ENCODE results near the gene ARPC1B.

ARPC1B gene

DNA sequence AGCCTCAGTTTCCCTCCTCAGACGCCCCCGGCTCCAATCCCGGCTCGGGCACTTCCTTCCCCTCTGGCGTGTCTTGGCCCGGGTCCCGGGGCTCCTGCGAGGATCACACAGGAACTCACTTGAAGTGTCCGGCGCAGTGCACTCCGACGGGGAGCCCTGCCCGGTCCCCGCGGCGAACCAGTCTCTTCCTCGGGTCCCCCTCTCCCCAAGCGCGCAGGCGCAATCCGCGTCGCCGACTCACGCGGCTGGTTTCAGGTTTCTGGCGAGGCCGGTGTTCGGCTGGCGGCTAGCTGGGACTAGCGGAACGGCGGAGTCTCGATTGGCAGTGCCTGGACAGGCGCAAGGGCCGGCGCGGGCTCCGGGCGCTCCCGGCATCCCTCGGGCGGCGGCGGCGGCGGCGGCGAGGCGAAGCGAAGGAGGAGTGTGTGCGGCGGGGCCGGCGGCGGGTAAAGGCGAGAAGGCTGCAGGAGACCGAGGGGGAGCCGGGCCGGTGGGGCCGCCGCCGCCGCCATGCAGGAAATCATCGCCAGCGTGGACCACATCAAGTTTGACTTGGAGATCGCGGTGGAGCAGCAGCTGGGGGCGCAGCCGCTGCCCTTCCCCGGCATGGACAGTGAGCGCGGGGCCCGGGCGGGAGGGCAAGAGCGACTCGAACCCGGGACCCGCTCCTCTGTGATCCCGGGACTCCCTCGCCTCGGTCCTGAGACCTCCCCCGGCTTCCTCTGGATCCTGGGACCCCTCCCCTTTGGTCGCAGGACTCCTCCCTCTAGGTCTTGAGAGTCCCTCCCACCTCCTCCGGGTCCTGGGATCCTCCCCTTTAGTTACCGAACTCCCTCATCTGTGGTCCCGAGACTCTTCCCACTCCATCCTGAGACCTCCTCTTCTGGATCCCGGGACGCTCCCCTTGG lies 64.3 kb downstream of the ARPC1B start, which contains the start of the genes CPSF4 and PTCD1:
TSS of gene CPSF4 (plus strand) at position 371 of the 908 bp plus-strand sequence. CDS start at position 511, 140 bp downstream.
TSS of gene PTCD1 (minus strand) at position 226 of the 908 bp plus-strand sequence. CDS start 3,556 bp downstream, outside the sequence.
- H2BK12ac ChIP-seq (ENCODE audit: low read length in 2 of 2): peak within 1 kb of the TSS; percentile 21 to 44
- peak within 1 kb of the TSS; percentile 83 for H2BK120ac ChIP-seq (ENCODE audit: low read depth, low read length)
- peak within 1 kb of the TSS in 1 of 2 experiments; percentile 70 for H3K23ac ChIP-seq (ENCODE audit: low read length in 2 of 2)
- peak within 1 kb of the TSS; percentile 89 for H3K4me2 ChIP-seq (ENCODE audit: low read length, poor library complexity, severe bottlenecking)
- no peaks in the 10 kb centered on the region for H3K27me3 ChIP-seq (ENCODE audit: control insufficient read depth in 1 of 2, insufficient read depth in 1 of 2, low read length in 2 of 2)
- peaks cover 26 to 37% of the 10 kb centered on the region in 2 experiments for H3K36me3 ChIP-seq (ENCODE audit: control insufficient read depth in 1 of 2, insufficient read depth in 2 of 2, low read depth in 1 of 2, low read length in 2 of 2)
- peak within 1 kb of the TSS; percentile 83 for H2AFZ ChIP-seq (ENCODE audit: low read depth, low read length)
- peak within 1 kb of the TSS; percentile 75 to 97 for H3K4ac ChIP-seq (ENCODE audit: low read depth in 1 of 2, low read length in 2 of 2)
- peak within 1 kb of the TSS; percentile 98 to 99 for H3K4me3 ChIP-seq (ENCODE audit: insufficient read depth in 1 of 2, low read depth in 1 of 2, low read length in 2 of 2)
- peak within 1 kb of the TSS; percentile 96 for H3K9ac ChIP-seq (ENCODE audit: low read length)
- peaks cover 40% of the 10 kb centered on the region for H3K79me1 ChIP-seq (replicated peaks; ENCODE audit: low read length, poor library complexity, severe bottlenecking)
- peak within 1 kb of the TSS; percentile 91 for H2AK5ac ChIP-seq (ENCODE audit: low read length, severe bottlenecking)
- WGBS: under 1% methylated on average over 76 of the region's 89 CpGs
- no peaks in the 10 kb centered on the region for H3K9me3 ChIP-seq (ENCODE audit: control insufficient read depth, low read length)
- H2BK15ac ChIP-seq (ENCODE audit: low read depth, poor library complexity, severe bottlenecking): peak within 1 kb of the TSS; percentile 98
- peak within 1 kb of the TSS; percentile 94 for H4K8ac ChIP-seq (ENCODE audit: low read length)
- H3K4me1 ChIP-seq (ENCODE audit: control insufficient read depth, insufficient read depth, low read depth, low read length): peaks cover 19% of the 10 kb centered on the region
- H3K18ac ChIP-seq (ENCODE audit: low read depth in 1 of 2, low read length in 2 of 2): peak within 1 kb of the TSS; percentile 86 to 94
- peak within 1 kb of the TSS; percentile 97 for H4K91ac ChIP-seq (ENCODE audit: low read length)
- DNase-seq: peak; percentile 96
- peak within 1 kb of the TSS; percentile 48 to 92 for H3K14ac ChIP-seq (ENCODE audit: low read length in 2 of 2)
- H3K27ac ChIP-seq (ENCODE audit: low read length, poor library complexity, severe bottlenecking): peak within 1 kb of the TSS; percentile 73
- peak within 1 kb of the TSS; percentile 74 for H2BK5ac ChIP-seq (ENCODE audit: low read depth, low read length, poor library complexity, severe bottlenecking)

DNA sequence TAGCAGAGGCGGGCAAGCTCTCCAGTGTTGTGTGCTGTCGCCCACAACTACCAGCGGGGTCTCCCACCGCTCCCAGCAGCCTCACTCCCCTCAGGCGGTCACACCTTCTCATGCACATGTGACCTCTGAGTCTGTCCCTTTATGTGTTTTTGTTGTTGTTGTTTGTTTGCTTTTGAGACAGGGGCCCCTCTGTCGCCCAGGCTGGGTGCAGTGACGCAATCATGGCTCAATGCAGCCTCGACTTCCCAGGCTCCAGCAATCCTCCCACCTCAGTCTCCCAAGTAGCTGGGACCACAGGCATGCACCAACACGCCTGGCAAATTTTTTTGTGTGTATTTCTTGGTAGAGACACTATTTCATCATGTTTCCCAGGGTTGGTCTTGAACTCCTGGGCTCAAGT lies 65.7 kb downstream of the ARPC1B start:
- H3K4ac ChIP-seq (ENCODE audit: low read depth in 1 of 2, low read length in 2 of 2): no peak overlapping the region
- peak overlapping the region; percentile 50 for H2BK15ac ChIP-seq (ENCODE audit: low read depth, poor library complexity, severe bottlenecking)
- H3K9me3 ChIP-seq (ENCODE audit: control insufficient read depth, low read length): no peaks in the 10 kb centered on the region
- peaks cover 26 to 35% of the 10 kb centered on the region in 2 experiments for H3K36me3 ChIP-seq (ENCODE audit: control insufficient read depth in 1 of 2, insufficient read depth in 2 of 2, low read depth in 1 of 2, low read length in 2 of 2)
- no peak overlapping the region for H3K23ac ChIP-seq (ENCODE audit: low read length in 2 of 2)
- peak; percentile 18 for DNase-seq
- peak overlapping the region; percentile 96 for H3K9ac ChIP-seq (ENCODE audit: low read length)
- 92% methylated on average over 2 of the region's 9 CpGs for WGBS
- no peak overlapping the region for H2BK12ac ChIP-seq (ENCODE audit: low read length in 2 of 2)
- peak overlapping the region; percentile 77 for H4K8ac ChIP-seq (ENCODE audit: low read length)
- peak overlapping the region; percentile 42 to 99 for H3K4me3 ChIP-seq (ENCODE audit: insufficient read depth in 1 of 2, low read depth in 1 of 2, low read length in 2 of 2)
- H3K14ac ChIP-seq (ENCODE audit: low read length in 2 of 2): no peak overlapping the region
- H3K4me2 ChIP-seq (ENCODE audit: low read length, poor library complexity, severe bottlenecking): peak overlapping the region; percentile 78
- H2BK5ac ChIP-seq (ENCODE audit: low read depth, low read length, poor library complexity, severe bottlenecking): no peak overlapping the region
- peak overlapping the region in 1 of 2 experiments; percentile 50 for H3K18ac ChIP-seq (ENCODE audit: low read depth in 1 of 2, low read length in 2 of 2)
- H3K79me1 ChIP-seq (replicated peaks; ENCODE audit: low read length, poor library complexity, severe bottlenecking): peaks cover 47% of the 10 kb centered on the region
- no peak overlapping the region for H3K27ac ChIP-seq (ENCODE audit: low read length, poor library complexity, severe bottlenecking)
- H3K4me1 ChIP-seq (ENCODE audit: control insufficient read depth, insufficient read depth, low read depth, low read length): peaks cover 19% of the 10 kb centered on the region
- H3K27me3 ChIP-seq (ENCODE audit: control insufficient read depth in 1 of 2, insufficient read depth in 1 of 2, low read length in 2 of 2): no peaks in the 10 kb centered on the region
- H2AK5ac ChIP-seq (ENCODE audit: low read length, severe bottlenecking): peak overlapping the region; percentile 91
- H2BK120ac ChIP-seq (ENCODE audit: low read depth, low read length): no peak overlapping the region
- no peak overlapping the region for H2AFZ ChIP-seq (ENCODE audit: low read depth, low read length)
- H4K91ac ChIP-seq (ENCODE audit: low read length): peak overlapping the region; percentile 58
